Thoracic aorta endothelial cell (primary cell): ENCODE data around the gene SUMO3. TPM values are rescaled to one million over a fixed set of nuclear protein-coding genes. Genes with fewer than 3 reads are reported as not detected.

Source experiments
- total RNA-seq: library from RNA; depleted of rRNA; stranded (reverse); fragments of >200 nt; gene quantifications from 2 replicates; pipeline ENCODE4 v1.2.3, GENCODE V29; 2012

SUMO3 gene
- total RNA-seq = 110 and 111 TPM in 2 replicates

GRCh38 chr21:44817914-44818639 lies at the start of gene SUMO3:
Gene SUMO3 (minus strand): TSS chr21:44818062. CDS start chr21:44817968, 94 bp downstream.

GRCh38 chr21:44801468-44802395 lies 16.1 kb downstream of the SUMO3 start, which contains the start of gene UBE2G2:
Gene UBE2G2 (minus strand): TSS chr21:44801820. CDS start chr21:44801748, 72 bp downstream.

Other genes starting within 250 kb of the SUMO3 start
- not detected in 2 replicates for gene KRTAP10-4, start 244.3 kb downstream of the SUMO3 start, total RNA-seq
- gene KRTAP10-5, start 237.5 kb downstream of the SUMO3 start, total RNA-seq = not detected in 2 replicates
- not detected in 2 replicates for gene KRTAP10-6, start 225.6 kb downstream of the SUMO3 start, total RNA-seq
- gene KRTAP10-7, start 217.5 kb downstream of the SUMO3 start, total RNA-seq = not detected in 2 replicates
- gene KRTAP10-8, start 206.0 kb downstream of the SUMO3 start, total RNA-seq = not detected in 2 replicates
- gene KRTAP10-9, start 191.0 kb downstream of the SUMO3 start, total RNA-seq = not detected in 2 replicates
- gene KRTAP10-10, start 180.7 kb downstream of the SUMO3 start, total RNA-seq = not detected in 2 replicates
- not detected in 2 replicates for gene KRTAP10-11, start 171.6 kb downstream of the SUMO3 start, total RNA-seq
- not detected in 2 replicates for gene KRTAP12-4, start 163.4 kb downstream of the SUMO3 start, total RNA-seq
- not detected in 2 replicates for gene KRTAP12-3, start 160.1 kb downstream of the SUMO3 start, total RNA-seq
- gene KRTAP12-2, start 151.1 kb downstream of the SUMO3 start, total RNA-seq = not detected in 2 replicates
- gene KRTAP12-1, start 135.9 kb downstream of the SUMO3 start, total RNA-seq = not detected in 2 replicates
- not detected in 2 replicates for gene KRTAP10-12, start 120.9 kb downstream of the SUMO3 start, total RNA-seq
- not detected in 2 replicates for gene TSPEAR, start 106.5 kb downstream of the SUMO3 start, total RNA-seq
- gene UBE2G2, start 16.2 kb downstream of the SUMO3 start, total RNA-seq = 131 and 158 TPM in 2 replicates
- 288 and 300 TPM in 2 replicates for gene PTTG1IP, start 55.6 kb upstream of the SUMO3 start, total RNA-seq
- gene ITGB2, start 102.8 kb upstream of the SUMO3 start, total RNA-seq = 0.07 TPM in 1 of 2 replicates, not detected in the other
- 23.9 and 24.7 TPM in 2 replicates for gene SLX9, start 122.0 kb upstream of the SUMO3 start, total RNA-seq